KMS-11 (cell line): ENCODE results near the gene ESF1.
"Not testable (repeated sequence)": the region's sequence is repeated elsewhere in the genome, so short reads cannot be mapped to it uniquely, and the experiment has no call there.

ENCODE experiments used
- H2AFZ ChIP-seq: fragments of 200-600 bp; sonication (generic); 2 replicates; pipeline ENCODE4 v1.6.1; 2016; ENCODE audit warnings: antibody characterized with exemption, mixed run types, low read depth
- H3K27ac ChIP-seq: fragments of 200-600 bp; sonication (generic); 2 replicates; pipeline ENCODE4 v1.6.1; 2016; ENCODE audit warnings: mild to moderate bottlenecking, mixed run types
- H3K27me3 ChIP-seq: fragments of 200-600 bp; sonication (generic); 2 replicates; pipeline ENCODE4 v1.6.1; 2017; ENCODE audit warnings: mild to moderate bottlenecking, low read depth, mixed run types, moderate library complexity; ENCODE audit not compliant: insufficient read depth
- H3K36me3 ChIP-seq: fragments of 200-600 bp; sonication (generic); 2 replicates; pipeline ENCODE4 v1.6.1; 2017; ENCODE audit warnings: mild to moderate bottlenecking, mixed run types; ENCODE audit not compliant: insufficient read depth
- H3K4me1 ChIP-seq: fragments of 200-600 bp; sonication (generic); 2 replicates; pipeline ENCODE4 v1.6.1; 2016; ENCODE audit warnings: mild to moderate bottlenecking, low read depth, mixed run types; ENCODE audit not compliant: poor library complexity, severe bottlenecking
- H3K4me2 ChIP-seq: fragments of 200-600 bp; sonication (generic); 2 replicates; pipeline ENCODE4 v1.7.0; 2016; ENCODE audit warnings: mild to moderate bottlenecking, mixed run types
- H3K4me3 ChIP-seq: fragments of 200-600 bp; sonication (generic); IDR thresholded peaks from 2 replicates; pipeline ENCODE4 v1.6.1; 2017; ENCODE audit warnings: low read depth, low read length, mixed read lengths; ENCODE audit not compliant: insufficient read depth
- H3K79me2 ChIP-seq: fragments of 200-600 bp; sonication (generic); 2 replicates; pipeline ENCODE4 v1.6.1; 2016; ENCODE audit warnings: low read depth, mixed run types; ENCODE audit not compliant: insufficient read depth
- H3K9ac ChIP-seq: fragments of 200-600 bp; sonication (generic); 2 replicates; pipeline ENCODE4 v1.6.1; 2016; ENCODE audit warnings: mild to moderate bottlenecking, mixed run types
- H4K20me1 ChIP-seq: fragments of 200-600 bp; sonication (generic); 2 replicates; pipeline ENCODE4 v1.6.1; 2016; ENCODE audit warnings: mild to moderate bottlenecking, mixed run types; ENCODE audit not compliant: insufficient read depth
- TF ChIP-seq, protein P1 (sequence below): fragments of 200-600 bp; sonication (generic); conservative IDR thresholded peaks from 2 replicates; pipeline ENCODE4 v1.6.1; 2017; ENCODE audit warnings: low read depth, mild to moderate bottlenecking, antibody characterized with exemption, low read length, moderate library complexity, mixed read lengths

Gene ESF1

DNA sequence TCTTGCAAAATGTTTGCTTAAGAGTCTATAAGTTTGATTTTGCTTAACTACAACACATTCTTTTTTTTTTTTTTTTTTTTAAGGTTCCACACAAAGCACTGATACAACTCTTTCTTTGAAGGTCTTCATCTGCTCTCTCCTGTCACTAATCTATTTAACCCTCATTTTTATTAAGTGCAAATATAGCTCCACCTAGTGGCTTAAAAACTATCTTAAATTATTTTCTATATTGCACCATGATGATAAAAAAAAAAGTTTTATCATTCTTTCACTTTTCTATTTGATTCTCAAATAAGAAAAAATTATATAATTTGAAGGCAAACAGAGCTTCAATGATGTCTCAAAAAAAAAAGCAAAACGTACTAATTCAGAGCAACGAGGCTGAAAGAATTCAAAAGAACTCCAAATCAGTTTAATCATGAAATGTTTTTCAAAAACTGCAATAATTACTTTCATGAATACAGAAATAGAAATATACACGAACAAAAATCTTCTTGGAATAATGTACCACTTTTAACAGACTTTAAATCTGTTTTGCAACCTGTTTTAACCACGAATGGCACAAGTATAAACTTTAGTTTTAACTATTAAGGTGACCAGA, 12.8 kb downstream of the ESF1 start:
- H4K20me1 ChIP-seq: no peaks in the 10 kb centered on the region; the same call in 1 of the 2 replicates
- peaks cover 5% of the 10 kb centered on the region; the same call in 1 of the 2 replicates for H3K36me3 ChIP-seq
- TF ChIP-seq, protein P1, sequence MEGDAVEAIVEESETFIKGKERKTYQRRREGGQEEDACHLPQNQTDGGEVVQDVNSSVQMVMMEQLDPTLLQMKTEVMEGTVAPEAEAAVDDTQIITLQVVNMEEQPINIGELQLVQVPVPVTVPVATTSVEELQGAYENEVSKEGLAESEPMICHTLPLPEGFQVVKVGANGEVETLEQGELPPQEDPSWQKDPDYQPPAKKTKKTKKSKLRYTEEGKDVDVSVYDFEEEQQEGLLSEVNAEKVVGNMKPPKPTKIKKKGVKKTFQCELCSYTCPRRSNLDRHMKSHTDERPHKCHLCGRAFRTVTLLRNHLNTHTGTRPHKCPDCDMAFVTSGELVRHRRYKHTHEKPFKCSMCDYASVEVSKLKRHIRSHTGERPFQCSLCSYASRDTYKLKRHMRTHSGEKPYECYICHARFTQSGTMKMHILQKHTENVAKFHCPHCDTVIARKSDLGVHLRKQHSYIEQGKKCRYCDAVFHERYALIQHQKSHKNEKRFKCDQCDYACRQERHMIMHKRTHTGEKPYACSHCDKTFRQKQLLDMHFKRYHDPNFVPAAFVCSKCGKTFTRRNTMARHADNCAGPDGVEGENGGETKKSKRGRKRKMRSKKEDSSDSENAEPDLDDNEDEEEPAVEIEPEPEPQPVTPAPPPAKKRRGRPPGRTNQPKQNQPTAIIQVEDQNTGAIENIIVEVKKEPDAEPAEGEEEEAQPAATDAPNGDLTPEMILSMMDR: peak; percentile 61
- H3K4me1 ChIP-seq: no peaks in the 10 kb centered on the region
- H3K27me3 ChIP-seq: no peaks in the 10 kb centered on the region
- H3K9ac ChIP-seq: no peak overlapping the region
- no peak overlapping the region for H3K4me3 ChIP-seq
- no peak overlapping the region for H2AFZ ChIP-seq
- H3K4me2 ChIP-seq: no peak overlapping the region
- no peaks in the 10 kb centered on the region for H3K79me2 ChIP-seq
- H3K27ac ChIP-seq: no peak overlapping the region

DNA sequence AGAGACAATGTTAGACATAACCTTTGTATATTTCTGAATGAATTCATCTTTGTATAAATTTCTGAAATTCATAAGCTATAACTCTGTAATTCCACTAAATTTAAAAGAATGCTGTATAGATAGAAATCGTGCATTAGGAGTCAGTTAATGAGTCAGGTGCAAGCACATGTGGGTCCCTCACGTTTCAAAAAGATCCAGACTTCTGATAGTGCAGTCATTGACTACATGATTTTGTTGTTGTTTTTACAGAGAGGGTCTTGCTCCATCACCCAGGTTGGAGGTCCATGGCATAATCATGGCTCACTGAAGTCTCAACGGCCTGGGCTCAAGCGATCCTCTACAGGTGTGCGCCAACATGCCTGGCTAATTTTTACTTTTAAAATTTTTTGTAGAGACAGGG, 14.6 kb downstream of the ESF1 start:
- Histone ChIP-seq H3K4me3 (no peak overlapping the region), H3K4me2 (no peak overlapping the region), H2AFZ (no peak overlapping the region), H3K9ac (no peak overlapping the region), H3K36me3 (peaks cover 10% of the 10 kb centered on the region; the same call in 1 of the 2 replicates), H3K79me2 (no peaks in the 10 kb centered on the region), H3K27ac (no peak overlapping the region), H4K20me1 (no peaks in the 10 kb centered on the region; the same call in 1 of the 2 replicates), H3K27me3 (no peaks in the 10 kb centered on the region), H3K4me1 (peaks cover 8% of the 10 kb centered on the region)
- TF ChIP-seq, protein P1: no peak

DNA sequence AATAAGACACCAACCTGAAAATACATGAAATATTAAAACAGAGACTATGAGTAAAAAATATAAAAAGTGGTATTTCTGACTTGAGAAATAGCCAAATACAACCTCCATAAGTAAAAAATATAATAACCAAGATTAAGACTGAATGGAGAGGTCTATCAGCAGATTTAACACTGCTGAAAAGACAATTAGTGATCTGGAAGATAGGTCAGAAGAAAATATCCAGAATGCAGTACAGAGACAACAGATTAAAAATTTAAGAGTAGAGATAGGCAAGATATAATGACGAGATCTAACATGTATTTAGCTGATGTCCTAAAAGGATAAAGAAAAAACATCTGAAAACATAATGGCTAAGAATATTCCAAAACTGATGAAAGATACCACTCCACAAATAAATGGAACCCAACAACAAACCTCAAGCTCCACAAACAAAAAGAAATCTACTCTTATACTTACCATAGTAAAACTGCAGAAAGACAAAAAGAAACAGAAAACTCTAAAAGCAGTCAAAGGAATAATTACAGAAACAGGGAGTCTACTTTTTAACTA, 18.8 kb downstream of the ESF1 start:
- no peaks in the 10 kb centered on the region for H3K79me2 ChIP-seq
- no peak overlapping the region; the same call in 1 of the 2 replicates for H3K27ac ChIP-seq
- no peaks in the 10 kb centered on the region for H3K27me3 ChIP-seq
- peak overlapping the region; percentile 11; the same call in 1 of the 2 replicates for H3K4me2 ChIP-seq
- no peak overlapping the region for H3K4me3 ChIP-seq
- TF ChIP-seq, protein P1: no peak
- H4K20me1 ChIP-seq: no peaks in the 10 kb centered on the region
- no peak overlapping the region for H2AFZ ChIP-seq
- H3K4me1 ChIP-seq: peaks cover 10% of the 10 kb centered on the region
- H3K9ac ChIP-seq: no peak overlapping the region
- peaks cover 9% of the 10 kb centered on the region; the same call in 1 of the 2 replicates for H3K36me3 ChIP-seq

DNA sequence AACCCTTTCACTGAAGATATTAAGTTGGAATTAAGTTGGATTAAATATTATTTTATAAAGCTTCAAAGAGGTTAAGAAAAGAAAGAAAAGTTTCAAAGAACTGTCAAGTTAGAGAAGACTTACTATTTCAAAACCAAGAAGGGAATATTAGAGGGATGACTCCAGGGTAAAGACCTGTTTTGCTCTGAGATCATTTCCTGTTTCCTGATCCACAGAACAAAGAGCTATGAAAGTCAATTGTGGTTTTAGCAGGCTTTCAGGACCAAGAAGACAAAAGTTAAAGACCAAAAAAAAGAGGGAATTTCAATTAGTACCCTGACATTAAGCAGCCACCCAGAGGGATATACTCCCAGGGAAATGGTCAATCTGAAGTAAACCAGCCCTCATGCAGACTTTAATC, 19.4 kb downstream of the ESF1 start:
- TF ChIP-seq, protein P1: no peak
- no peak overlapping the region for H2AFZ ChIP-seq
- no peak overlapping the region for H3K27ac ChIP-seq
- no peak overlapping the region for H3K9ac ChIP-seq
- peaks cover 10% of the 10 kb centered on the region for H3K4me1 ChIP-seq
- H3K36me3 ChIP-seq: peaks cover 6% of the 10 kb centered on the region; the same call in 1 of the 2 replicates
- no peaks in the 10 kb centered on the region for H3K27me3 ChIP-seq
- H3K79me2 ChIP-seq: no peaks in the 10 kb centered on the region
- H3K4me2 ChIP-seq: peak overlapping the region; percentile 11; the same call in 1 of the 2 replicates
- H3K4me3 ChIP-seq: no peak overlapping the region
- H4K20me1 ChIP-seq: no peaks in the 10 kb centered on the region

DNA sequence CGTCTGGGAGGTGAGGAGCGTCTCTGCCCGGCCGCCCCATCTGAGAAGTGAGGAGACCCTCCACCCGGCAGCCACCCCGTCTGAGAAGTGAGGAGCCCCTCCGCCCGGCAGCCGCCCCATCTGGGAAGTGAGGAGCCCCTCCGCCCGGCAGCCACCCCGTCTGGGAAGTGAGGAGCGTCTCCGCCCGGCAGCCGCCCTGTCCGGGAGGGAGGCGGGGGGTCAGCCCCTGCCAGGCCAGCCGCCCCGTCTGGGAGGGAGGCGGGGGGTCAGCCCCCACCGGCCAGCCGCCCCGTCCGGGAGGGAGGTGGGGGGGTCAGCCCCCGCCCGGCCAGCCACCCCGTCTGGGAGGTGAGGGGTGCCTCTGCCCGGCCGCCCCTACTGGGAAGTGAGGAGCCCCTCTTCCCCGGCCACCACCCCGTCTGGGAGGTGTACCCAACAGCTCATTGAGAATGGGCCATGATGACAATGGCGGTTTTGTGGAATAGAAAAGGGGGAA, 24.2 kb downstream of the ESF1 start:
- not testable (repeated sequence) for H3K4me1 ChIP-seq, H3K36me3 ChIP-seq, H2AFZ ChIP-seq

More for the DNA sequence above, 24.2 kb downstream of the ESF1 start:
- H3K4me2 ChIP-seq, H3K9ac ChIP-seq, H3K79me2 ChIP-seq, H3K27ac ChIP-seq, H4K20me1 ChIP-seq, H3K4me3 ChIP-seq, H3K27me3 ChIP-seq: not testable (repeated sequence)
